HG03571 (cell line): ENCODE measurements around the gene INO80B.
A peak's percentile ranks its signal among the peaks of the same experiment; 100 is the strongest.
"Not testable (repeated sequence)": the region's sequence is repeated elsewhere in the genome, so short reads cannot be mapped to it uniquely, and the experiment has no call there.

Source experiments
- ATAC-seq: cut with Tn5 transposase; IDR thresholded peaks from one replicate; pipeline ENCODE4 v1.9.1; 2021; ENCODE audit not compliant: unreplicated experiment

Gene INO80B

GRCh38 chr2:74474899-74475298 is 20.0 kb downstream of the INO80B start:
- ATAC-seq: no peak

GRCh38 chr2:74481431-74481830 is 26.5 kb downstream of the INO80B start:
- ATAC-seq: no peak

- ATAC-seq: peak; percentile 44
These were observed 27.3 kb downstream of the INO80B start for GRCh38 chr2:74481961-74482800.

GRCh38 chr2:74482801-74483674 is 28.2 kb downstream of the INO80B start, which contains the start of the genes CCDC142 and TTC31:
Gene CCDC142, minus strand, starts transcription at chr2:74482998. Its CDS starts 161 bp downstream, at chr2:74482837.
Gene TTC31, plus strand, starts transcription at chr2:74483081. Its CDS starts 15 bp downstream, at chr2:74483096.
- ATAC-seq: peak; percentile 86

- not testable (repeated sequence) for ATAC-seq
These were observed 28.8 kb downstream of the INO80B start for GRCh38 chr2:74483675-74484164.

- ATAC-seq: no peak
These were observed 31.3 kb downstream of the INO80B start for GRCh38 chr2:74486141-74486540.

GRCh38 chr2:74488643-74489481 is 34.0 kb downstream of the INO80B start:
- ATAC-seq: no peak

- no peak for ATAC-seq
These were observed 35.0 kb downstream of the INO80B start for GRCh38 chr2:74489906-74490305.

- ATAC-seq: no peak
These were observed 37.0 kb downstream of the INO80B start for GRCh38 chr2:74491648-74492544.

GRCh38 chr2:74493546-74493945 is 38.7 kb downstream of the INO80B start:
- no peak for ATAC-seq

GRCh38 chr2:74495440-74495839 is 40.6 kb downstream of the INO80B start:
- no peak for ATAC-seq

GRCh38 chr2:74496997-74497776 is 42.3 kb downstream of the INO80B start:
- ATAC-seq: no peak

GRCh38 chr2:74497777-74498499 is 43.1 kb downstream of the INO80B start:
- no peak for ATAC-seq

GRCh38 chr2:74498500-74499266 is 43.8 kb downstream of the INO80B start:
- ATAC-seq: no peak

- ATAC-seq: no peak
These were observed 44.5 kb downstream of the INO80B start, which contains the start of gene LBX2 for GRCh38 chr2:74499267-74499939. Gene LBX2, minus strand, starts transcription at chr2:74499603. Its CDS starts 66 bp downstream, at chr2:74499537.

- no peak for ATAC-seq
These were observed 45.2 kb downstream of the INO80B start for GRCh38 chr2:74499940-74500577.
